Neural cell (in vitro differentiated cells): Measurements from ENCODE around the gene RWDD3.

Experiments used
- CTCF ChIP-seq: fragments of 450-650 bp; IDR thresholded peaks from 2 replicates; pipeline ENCODE4 v1.5.1; 2014; ENCODE audit warnings: antibody characterized with exemption, mild to moderate bottlenecking, moderate library complexity; ENCODE audit not compliant: poor library complexity, severe bottlenecking
- RAD21 ChIP-seq: fragments of 450-650 bp; conservative IDR thresholded peaks from 2 replicates; pipeline ENCODE4 v1.6.1; 2014; ENCODE audit warnings: antibody characterized with exemption, mild to moderate bottlenecking, moderate library complexity
- REST ChIP-seq: IDR thresholded peaks from 2 replicates; pipeline ENCODE4 v1.6.1; 2012; ENCODE audit warnings: borderline replicate concordance

GRCh38 chr1:95246511-95246910, 12.5 kb downstream of the RWDD3 start:
- TF ChIP-seq CTCF (no peak), RAD21 (no peak), REST (no peak)
